Measurements from ENCODE around the gene SFSWAP.
"Not testable (repeated sequence)": the region's sequence is repeated elsewhere in the genome, so short reads cannot be mapped to it uniquely, and the experiment has no call there.

Gene SFSWAP

DNA sequence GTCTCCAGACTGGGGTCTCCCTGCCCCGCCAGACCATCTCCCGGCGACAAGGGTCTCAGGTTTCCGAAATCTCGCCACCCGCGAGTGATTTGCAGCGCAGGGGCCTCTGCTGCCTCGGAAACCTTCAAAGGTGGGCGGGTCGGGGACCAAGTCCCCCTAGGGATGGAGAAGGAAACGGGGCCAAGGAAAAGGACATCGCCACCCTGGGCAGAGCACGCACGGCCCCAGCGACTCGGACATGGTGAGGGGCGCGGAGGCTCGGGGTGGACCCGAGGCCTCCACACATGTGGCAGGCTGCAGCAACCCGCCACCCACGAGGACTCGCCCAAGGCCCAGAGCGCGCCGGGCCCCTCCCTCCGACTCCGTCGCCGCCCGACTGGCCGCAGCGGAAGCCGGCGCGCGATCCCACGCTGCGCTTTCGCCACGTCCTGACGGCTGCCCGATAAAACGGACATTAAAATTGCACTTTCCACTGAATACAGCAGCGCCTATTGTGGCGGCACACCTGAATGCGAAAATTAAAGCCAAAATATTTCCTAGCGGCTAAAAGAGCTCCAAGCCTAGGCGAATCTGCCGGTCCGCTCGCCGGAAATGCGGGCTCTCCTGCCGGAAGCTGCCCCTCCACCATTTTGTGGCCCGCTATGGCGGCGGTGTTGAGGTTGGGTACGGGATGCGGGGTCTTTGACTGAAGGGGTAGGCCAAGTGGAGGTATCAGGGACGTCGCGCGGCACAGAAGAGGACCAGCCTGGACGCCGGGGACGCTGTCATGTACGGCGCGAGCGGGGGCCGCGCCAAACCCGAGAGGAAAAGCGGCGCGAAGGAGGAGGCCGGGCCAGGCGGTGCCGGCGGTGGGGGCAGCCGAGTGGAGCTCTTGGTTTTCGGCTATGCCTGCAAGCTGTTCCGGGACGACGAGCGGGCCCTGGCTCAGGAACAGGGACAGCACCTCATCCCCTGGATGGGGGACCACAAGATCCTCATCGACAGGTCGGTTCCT, at the start of gene SFSWAP:
Gene SFSWAP (plus strand): TSS at position 627 of the 994 bp plus-strand sequence. CDS start 140 bp downstream, at position 767.
- peak; percentile 24 to 74 for DNase-seq

- not testable (repeated sequence) for DNase-seq
Measured at GRCh38 chr12:131661170-131661985, 49.5 kb upstream of the SFSWAP start.

DNA sequence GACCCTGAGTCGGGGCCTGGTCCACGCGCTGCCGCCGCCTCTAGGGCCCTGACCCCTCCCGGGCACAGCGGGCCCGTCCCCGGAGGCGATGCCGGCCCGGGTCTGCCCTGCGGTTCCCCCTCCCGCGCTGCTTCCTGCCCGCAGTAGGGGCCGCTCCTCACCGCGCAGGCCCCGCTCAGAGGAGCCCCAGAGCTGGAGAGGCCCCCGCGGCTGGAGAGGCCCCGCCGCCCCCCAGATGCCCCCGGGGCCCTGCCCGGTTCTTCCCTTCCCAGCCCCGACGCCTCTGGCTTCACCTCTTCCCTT, 49.0 kb upstream of the SFSWAP start:
- not testable (repeated sequence) for DNase-seq

GRCh38 chr12:131662346-131662745, 48.5 kb upstream of the SFSWAP start:
- not testable (repeated sequence) for DNase-seq

DNA sequence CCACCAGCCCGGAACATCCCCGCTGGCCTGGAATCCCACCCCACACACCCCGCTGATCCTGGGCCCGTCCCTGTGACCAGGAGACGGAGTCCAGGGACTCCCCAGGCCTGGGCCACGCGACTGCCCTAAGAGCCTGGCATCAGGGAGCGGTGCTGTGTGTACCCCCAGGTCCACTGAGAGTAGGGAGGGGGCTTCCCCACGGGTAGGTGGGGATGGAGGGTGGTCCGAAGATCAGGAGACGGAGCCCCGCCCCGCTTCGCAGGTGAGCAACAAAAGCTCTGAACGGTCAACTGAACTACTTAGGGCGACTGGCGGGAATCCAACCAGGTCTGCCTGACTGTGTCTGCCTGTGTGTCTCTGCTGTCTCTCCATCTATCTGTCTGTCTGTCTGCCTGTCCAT, 45.2 kb upstream of the SFSWAP start:
- not testable (repeated sequence) for DNase-seq

DNA sequence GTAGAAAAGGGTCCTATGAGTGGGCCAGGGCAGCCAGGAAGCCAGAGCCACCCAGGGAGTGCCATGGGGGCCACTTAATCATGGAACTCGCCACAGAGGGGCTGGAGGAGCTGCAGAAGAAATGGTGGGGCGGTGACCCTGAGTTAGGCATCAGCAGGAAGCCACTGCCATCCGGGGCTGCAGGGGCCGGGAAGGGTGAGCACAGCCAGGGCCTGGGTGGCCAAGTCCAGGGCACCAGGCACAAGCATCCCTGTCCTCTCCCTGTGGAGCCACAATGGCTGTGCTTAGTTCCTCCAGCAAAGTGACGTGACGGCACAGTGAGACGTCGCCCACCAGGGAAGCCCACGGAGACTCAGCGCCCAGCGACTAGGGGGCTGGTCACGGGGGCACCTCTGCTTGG, 44.4 kb upstream of the SFSWAP start:
- not testable (repeated sequence) for DNase-seq

- DNase-seq: not testable (repeated sequence)
Measured at GRCh38 chr12:131666978-131667601, 43.8 kb upstream of the SFSWAP start.

- no peak for DNase-seq
Measured at GRCh38 chr12:131671276-131671675, 39.6 kb upstream of the SFSWAP start.

DNA sequence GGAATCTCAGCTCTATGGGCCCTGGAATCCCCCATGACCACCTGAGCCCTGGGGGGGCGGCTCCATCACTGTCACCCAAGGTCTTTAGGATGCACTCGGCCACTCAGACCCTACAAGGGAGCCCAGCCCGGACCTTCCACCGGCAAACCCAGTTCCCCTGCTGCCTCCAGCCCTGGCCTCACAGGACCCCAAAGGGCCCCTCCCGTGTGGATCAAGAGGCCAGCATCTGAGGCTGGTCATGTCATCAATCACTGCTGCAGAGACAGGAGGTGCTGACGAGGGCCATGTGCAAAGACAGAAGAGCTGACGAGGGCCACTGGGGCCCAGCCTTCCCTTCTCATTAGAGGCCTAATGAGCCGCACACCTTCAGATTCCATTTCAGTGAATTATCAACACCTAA, 39.0 kb upstream of the SFSWAP start:
- no peak for DNase-seq

DNA sequence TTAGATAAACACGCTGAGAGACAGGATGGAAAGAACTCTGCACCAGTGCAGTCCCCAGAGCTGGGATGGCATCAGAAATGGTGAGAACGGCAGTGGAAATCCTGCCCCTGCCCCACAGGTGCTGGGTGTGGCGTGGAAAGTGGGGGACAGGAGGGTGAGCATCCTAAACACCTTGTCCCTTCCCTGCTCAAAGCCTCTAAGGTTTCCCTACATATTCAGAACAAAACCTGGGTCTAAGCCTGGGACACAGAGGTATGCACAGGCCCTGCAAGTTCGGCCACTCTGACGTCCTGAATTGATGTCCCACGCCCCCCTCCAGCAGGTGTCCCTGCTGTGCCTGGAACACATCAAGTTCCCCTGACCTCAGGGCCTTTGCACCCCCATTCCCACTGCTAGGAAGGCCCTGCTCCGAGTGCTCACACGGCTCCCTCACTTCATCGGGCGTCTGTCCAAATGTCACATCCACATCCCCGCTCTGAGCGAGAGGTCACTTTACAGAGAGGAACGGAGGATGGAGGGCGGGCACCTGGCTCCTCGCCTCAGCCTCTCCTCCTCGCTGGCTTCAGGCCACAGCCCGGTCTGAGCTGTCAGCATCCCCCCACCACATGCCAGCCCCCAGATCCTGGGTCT, 38.5 kb upstream of the SFSWAP start:
- no peak for DNase-seq

DNA sequence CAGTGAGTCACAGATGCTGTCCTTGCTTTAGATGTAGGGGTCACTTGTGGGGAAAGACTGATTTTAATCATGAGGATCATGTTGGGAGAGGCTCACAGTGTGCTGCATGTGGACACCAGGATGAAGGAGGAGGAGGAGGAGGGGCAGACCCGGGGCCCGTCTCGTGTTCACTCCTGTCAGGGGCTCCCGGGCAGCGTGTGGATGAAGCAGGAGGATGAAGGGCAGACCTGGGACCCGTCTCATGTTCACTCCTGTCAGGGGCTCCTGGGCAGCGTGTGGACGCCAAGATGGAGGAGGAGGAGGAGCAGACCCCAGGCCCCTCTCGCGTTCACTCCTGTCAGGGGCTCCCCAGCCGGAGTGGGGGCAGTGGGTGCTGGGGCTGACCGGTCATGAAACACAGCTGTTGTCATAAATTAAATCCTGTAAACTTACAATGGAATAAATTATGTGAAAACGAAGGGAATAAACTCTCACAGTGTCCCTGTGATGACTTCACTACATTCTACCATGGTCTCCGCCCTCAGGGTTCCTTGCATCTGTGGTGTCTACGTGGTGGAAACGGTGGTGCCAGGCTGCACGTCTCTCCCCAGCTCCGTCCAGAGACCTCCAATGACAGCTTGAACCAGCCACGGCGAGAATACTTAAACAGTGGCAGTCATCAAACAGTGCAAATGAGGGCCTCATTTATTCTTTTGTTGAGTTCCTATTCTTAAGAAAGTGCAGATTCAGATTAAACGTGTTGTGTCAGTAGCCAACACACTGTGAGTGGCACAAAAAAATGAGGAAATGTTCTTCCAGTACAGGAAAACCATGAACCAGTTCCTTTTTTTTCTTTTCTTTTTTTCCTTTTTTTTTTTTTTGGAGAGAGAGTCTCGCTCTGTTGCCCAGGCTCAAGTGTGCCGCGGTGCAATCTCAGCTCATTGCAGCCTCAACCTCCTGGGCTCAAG, 37.7 kb upstream of the SFSWAP start:
- DNase-seq: no peak

DNA sequence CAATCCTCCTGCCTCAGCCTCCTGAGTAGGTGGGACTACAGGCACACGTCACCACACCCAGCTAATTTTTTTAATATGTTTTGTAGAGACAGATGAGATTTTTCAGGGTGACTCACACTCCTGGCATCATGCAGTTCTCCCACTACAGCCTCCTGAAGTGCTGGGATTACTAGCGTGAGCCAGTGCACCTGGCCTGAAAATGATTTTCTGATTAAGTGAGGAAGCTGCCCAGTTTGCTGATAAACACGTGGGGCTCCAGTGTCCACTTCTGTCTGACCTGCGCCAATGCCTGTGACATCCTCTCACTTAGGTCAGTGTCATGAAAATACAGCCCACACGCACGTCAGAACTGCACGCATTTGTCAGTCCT, 37.0 kb upstream of the SFSWAP start:
- DNase-seq: no peak

DNA sequence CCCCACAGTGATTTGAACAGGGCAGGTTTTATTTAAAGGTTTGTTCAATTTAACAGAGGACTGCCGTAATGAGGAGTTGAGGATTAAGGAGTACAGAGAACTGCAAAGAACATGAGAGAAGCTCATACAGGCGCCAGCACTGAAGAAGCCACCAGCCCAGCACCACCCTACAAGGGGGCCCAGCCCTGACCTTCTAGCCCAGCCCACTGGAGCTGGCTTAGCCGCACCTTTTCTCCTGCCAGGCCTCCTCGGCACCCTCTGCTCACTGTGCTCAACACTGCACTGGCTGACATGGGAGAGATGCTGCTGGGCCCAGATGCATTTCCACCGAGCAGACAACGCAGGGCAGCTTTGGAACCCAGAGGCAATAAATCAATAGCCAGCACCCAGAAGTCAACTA, 36.5 kb upstream of the SFSWAP start:
- no peak for DNase-seq

DNA sequence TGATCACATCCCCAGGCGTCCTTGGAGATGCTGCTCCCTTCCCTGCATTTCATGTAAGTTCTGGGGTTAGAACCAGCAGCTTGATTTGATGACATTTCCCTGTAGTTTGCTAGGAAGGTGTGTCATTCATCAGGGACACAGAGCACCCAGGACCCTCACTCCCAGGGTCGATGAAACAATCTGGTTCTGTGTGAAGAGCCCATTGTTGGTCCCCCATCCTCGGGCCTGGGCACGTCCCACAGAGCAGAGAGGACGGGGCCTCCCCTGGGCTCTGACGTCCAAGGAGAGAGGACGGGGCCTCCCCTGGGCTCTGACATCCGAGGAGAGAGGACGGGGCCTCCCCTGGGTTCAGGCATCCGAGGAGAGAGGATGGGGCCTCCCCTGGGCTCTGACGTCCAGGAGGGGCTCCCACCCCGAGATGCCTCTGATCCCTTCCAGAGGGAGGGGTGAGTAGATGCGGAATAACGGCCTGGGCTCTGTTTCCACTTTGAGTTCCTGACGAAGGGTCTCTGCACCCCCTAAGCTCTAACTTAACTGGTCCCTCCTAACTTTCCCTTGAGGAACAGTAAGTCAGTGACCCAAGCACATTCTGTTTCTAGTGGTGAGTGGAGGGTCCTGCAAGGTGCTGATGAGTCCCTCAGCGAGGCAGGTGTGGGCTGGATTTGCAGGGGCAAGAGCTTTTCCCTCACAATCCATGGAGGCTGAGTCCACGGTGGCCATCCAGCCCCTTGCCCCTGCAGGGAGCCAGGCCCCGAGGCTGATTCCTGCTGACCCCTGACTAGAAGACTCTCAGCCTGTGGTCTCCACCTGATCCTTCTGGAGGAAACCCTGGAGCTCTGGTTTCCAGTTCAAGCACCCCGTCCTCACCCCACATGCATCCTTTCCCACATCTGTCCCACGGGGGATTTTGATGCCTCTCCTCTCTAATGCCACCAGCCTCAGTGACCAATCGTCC, 35.5 kb upstream of the SFSWAP start:
- DNase-seq: no peak

DNA sequence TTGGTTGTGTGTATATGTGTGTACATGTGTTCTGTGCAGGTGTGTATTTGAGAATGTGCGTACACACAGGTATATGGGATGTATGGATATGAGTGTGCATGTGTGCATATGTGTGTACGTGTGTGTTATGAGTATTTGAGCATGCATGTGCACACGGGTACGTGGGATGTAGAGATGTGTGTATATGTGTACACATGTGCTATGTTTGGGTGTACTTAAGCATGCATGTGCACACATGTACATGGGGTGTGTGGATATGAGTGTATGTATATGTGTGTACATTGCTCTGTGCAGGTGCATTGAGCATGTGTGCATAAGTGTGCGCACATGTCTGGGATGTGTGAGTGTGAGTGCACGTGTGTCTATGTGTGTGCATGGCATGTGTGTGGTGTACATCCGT, 34.3 kb upstream of the SFSWAP start:
- no peak for DNase-seq

DNA sequence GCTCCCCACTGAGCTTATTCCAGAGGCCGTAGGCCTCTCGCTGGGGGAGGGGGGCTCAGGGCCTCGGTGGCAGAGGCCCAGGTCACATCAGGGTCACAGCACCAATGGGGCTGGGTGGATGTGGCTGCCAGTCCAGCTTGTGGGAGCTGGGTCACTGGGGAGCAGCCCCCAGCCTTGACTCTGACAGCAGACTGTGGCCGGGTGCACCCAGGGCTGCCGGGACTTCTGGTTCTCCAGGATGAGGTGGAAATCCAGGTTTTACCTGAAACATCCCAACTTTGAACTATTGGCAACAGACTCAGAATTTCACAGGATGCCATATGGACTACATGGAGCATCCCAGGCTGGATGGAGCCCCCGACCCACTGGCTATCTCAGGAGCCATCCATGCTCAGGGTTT, 33.8 kb upstream of the SFSWAP start:
- DNase-seq: not testable (repeated sequence)

- no peak for DNase-seq
Measured at GRCh38 chr12:131677699-131678098, 33.2 kb upstream of the SFSWAP start.

DNA sequence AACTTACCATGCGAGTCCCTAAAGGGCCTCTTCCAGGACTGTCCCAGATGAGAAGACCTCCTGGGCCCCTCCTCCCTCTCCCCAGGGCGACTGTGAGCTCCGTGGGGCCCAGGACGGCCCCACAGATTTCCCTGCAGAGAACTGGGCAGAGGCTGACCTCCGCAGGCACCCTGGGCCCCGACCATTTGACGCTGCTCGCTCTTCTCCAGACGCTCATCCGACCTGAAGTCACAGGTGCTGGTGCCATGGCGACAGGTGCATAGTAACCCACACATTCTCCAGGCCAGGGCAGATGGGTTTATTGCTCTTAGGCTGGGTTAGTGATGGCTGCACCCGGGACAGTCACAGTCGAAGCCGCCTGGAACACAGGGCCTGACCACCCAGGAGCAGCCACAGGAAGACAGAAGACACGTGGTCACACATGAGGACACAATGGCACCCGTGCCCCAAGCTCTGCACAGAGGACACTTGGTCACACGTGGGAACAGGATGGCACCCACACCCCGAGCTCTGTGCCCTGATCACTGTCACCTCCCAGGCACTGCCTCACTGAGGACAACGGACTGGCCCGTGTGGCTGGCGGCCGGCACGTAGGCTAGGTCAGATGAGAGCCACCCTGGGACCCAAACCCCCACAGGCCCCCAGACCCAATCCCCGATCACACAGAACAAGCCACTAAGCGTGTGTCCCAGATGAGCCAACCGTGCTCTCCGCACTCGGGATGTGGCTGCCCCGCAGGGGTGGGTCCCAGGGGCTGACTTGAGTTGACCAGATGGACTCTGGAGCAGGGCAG, 32.3 kb upstream of the SFSWAP start:
- peak; percentile 16 to 18 for DNase-seq

DNA sequence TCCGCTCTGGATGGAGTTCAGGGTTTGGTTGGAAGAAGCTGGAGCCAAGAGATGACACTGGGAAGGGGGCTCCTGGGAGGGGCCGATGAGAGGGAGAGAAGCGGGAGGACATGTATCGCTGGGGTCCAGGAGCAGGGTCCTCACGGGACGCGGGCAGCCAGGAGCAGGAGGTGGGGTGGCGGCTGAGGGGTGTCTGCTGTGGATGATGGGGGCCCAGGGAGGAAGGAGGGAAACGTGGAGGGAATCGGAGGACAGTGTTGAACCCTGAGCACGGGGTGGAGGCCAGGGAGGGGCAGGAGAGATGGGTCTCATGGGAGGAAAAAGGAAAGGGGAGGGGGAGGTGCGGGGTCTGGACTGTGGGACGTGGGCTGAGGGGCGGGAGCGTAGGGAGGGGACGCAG, 31.7 kb upstream of the SFSWAP start:
- DNase-seq: not testable (repeated sequence)

DNA sequence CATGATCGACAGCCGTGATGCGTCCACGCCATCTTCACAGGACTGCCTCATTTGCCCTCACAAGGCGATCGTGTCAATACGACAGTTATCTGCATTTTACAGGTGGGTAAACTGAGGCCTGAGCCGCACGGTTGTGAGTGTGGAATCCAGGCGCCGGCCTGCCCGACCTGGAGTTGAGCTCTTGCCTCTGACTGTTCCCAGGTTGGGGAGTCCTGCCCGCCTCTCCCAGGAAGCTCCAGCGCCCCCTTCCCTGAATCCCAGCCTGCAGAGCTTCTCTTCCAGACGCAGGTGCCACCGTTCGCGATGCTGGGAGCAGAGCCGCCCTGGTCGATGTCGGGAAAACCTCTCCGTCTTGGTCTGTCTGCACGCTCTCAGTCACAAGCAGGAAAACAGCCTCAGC, 31.1 kb upstream of the SFSWAP start:
- not testable (repeated sequence) for DNase-seq

Data from NCI-H526 (cell line).